ENCODE measurements around the gene PCK1.

Gene PCK1

DNA sequence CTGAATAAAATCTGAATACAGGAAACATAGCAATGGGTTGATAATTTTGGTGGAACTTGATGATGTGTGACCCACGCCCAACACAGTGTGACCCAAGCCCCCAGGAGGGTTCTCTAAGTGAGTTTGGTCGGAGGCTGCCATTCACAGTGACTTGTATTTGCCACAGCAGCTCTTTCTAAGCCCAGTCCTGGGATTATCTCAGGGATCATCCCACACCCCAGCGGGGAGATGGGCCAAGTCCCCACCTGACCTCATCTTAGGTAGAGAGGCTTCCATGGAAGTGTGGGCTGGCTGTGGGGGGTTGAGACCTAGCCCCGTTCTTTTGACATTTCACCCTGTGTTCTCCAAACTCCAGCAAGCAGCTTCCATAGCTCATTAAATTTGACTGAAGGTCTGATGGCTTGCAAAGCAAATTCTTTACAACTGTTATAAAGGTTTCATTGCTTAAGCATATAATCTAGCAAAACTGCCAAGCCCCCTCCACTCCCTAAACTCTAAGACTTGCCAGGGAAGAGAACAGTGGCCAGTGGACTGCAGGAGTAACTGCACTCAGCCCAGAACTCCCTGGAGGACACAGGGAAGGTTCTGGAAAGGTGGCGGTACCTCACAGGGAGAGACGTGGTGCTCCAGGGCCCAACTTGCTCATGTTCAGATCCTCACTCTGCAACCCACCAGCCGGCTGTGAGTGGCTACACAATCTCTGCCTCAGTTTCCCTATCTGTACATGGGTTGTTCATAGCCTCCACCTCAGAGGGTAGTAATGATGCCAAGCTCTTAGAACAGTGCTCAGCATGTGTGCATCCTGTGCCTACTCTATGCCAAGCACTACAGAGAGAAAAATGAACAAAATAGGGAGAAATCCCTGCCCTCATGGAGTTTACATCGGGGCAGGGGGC, 1.0 kb upstream of the PCK1 start:
- DNase-seq (ENCODE audit: low read depth) = no peak

GRCh38 chr20:57561356-57562279, 708 bp downstream of the PCK1 start:
- DNase-seq (ENCODE audit: low read depth) = no peak

DNA sequence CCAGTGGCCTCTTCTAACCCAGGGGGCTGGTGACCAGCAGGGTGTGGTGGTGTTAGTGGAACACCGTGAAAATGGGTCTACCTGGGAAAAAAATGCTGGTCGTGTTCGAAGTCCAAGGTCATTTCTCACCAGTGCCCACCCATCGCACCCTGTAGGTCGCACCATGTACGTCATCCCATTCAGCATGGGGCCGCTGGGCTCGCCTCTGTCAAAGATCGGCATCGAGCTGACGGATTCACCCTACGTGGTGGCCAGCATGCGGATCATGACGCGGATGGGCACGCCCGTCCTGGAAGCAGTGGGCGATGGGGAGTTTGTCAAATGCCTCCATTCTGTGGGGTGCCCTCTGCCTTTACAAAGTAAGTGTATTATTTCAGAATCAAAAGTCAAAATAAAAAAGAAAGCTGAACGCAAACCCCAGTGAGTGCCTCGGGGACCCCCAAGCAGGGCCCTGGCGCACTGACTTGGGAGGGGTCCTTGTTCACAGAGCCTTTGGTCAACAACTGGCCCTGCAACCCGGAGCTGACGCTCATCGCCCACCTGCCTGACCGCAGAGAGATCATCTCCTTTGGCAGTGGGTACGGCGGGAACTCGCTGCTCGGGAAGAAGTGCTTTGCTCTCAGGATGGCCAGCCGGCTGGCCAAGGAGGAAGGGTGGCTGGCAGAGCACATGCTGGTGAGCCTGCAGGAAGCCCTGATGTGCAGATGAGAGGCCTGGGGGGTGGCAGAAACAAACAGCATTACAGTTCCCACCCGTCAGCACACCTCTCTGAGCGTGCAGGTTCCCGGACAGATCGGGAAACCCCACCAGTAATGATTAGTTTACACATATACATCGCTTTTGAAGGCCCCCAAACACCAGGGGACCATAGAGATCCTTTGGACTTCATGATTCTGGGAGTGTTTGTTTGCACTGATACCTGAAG, 1.9 kb downstream of the PCK1 start:
- no peak for DNase-seq (ENCODE audit: low read depth)

DNA sequence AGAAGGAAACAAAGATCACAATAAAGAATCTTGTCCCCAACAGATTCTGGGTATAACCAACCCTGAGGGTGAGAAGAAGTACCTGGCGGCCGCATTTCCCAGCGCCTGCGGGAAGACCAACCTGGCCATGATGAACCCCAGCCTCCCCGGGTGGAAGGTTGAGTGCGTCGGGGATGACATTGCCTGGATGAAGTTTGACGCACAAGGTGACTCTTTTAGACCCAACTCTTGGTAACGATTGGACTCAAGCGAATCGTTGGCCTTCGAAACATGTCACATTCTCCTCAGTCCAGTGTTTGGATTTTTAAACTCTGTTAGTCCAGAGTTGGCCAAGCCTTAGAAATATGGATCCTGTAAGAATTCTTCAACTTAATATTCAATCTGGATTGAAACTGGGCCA, 2.6 kb downstream of the PCK1 start:
- no peak for DNase-seq (ENCODE audit: low read depth)

- no peak for DNase-seq (ENCODE audit: low read depth)
Observed at GRCh38 chr20:57564180-57564802, 3.4 kb downstream of the PCK1 start.

GRCh38 chr20:57564951-57565642, 4.2 kb downstream of the PCK1 start:
- no peak for DNase-seq (ENCODE audit: low read depth)

GRCh38 chr20:57566399-57566798, 5.5 kb downstream of the PCK1 start:
- DNase-seq (ENCODE audit: low read depth) = no peak

- DNase-seq (ENCODE audit: low read depth) = no peak
Observed at GRCh38 chr20:57566803-57567459, 6.0 kb downstream of the PCK1 start.

DNA sequence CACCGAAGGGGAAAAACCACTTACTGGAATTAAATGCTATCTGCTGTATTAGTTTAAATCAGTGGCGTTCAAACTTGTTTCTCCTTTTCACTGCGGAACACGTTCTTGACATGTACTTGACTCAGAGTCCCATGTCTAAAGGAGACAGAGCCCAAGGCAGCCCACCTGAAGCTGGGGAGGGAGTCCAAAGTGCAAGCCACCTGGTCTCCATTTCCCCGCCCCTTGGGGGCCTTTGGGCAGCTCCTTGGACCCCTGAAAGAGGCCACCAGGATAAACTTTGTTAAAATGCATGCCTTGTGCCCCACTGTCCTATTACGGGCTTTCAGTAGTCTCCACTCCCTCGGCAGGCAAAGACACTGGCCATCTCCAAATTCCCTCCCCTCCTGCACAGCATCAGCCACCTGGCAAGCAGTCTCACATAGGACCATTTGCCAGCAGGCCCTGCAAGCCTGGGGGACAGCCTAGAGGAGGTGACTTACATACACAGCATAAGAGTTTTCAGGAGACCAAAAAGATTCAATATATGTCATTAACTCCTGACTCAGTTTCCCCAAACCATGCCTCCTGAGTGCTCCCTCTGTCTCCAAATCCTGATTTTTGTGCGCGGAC, 6.7 kb downstream of the PCK1 start:
- no peak for DNase-seq (ENCODE audit: low read depth)

DNA sequence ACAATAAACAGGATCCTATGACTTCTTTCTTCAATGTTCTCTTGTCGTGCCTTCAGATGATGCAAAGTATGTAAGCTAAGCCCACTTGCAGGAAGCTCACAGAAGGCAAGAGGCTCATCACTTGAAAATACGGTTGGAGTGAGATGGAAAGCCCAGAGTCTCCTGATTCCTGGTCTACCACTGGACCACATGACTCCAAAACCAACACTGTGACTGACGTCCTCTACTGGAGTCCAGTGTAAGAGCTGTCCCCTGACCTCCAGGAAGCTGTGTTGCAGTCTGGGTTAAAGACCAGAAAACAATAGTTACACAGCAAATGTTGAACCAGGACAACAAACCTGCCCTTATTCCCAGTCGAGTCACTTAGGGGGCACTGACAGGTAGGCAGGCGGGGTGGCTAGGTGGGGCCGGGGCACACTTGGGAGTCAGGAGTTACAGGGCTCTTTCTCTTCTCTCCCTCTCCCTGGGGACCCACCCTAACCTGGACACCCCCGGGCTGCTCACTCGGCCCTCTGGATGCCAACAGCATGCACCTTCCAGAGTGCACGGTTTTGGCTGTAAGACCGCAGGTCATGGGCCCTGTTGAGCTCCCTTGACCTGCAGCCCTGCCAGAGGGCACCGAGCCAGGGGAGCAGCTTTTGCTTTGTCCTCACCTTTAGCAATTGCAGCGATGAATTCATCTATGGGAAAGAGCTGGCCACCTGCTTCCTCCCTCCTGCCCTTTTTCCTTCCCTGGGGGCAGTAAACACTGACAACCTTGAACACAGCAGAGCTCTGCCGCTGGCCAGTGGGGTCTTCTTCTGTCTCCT, 7.4 kb downstream of the PCK1 start:
- no peak for DNase-seq (ENCODE audit: low read depth)

GRCh38 chr20:57568960-57569359, 8.1 kb downstream of the PCK1 start:
- no peak for DNase-seq (ENCODE audit: low read depth)

DNA sequence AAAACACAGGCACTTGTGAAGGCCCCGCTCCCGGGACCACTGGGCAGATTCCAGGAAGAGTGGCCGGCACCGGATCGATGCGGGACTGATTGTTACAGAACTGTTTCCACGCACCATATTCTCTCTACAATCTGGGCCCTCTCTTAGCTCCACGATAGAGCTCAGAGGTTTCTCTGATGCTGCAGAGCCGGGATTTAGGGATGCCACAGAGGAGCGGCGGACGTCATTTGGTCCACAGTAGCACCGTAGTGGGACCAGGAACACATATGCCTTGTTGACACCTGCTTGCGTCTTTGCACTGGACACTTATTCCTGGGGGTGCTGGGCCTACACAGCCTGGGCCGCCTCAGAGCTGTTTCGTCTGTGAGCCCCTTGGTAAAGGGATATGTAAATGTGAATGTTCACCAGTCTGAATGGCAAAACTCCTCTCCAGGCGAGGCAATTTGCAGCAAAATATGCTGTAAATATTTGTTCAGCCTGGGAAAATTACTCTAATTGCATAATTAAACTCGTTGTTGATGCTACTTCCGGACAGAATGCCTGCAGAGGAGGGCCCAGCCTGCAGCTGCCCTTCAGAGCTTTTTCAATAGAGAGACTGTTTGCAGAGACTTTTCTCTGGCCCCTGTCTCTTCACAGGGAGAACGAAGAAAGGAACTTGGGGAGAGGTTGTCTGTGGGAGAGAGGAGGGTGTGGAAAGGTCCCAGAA, 9.4 kb downstream of the PCK1 start:
- DNase-seq (ENCODE audit: low read depth) = no peak

- no peak for DNase-seq (ENCODE audit: low read depth)
Observed at GRCh38 chr20:57570920-57571319, 10.0 kb downstream of the PCK1 start.

GRCh38 chr20:57571782-57572416, 11.0 kb downstream of the PCK1 start:
- DNase-seq (ENCODE audit: low read depth) = no peak

GRCh38 chr20:57573242-57573641, 12.3 kb downstream of the PCK1 start:
- DNase-seq (ENCODE audit: low read depth) = no peak

DNA sequence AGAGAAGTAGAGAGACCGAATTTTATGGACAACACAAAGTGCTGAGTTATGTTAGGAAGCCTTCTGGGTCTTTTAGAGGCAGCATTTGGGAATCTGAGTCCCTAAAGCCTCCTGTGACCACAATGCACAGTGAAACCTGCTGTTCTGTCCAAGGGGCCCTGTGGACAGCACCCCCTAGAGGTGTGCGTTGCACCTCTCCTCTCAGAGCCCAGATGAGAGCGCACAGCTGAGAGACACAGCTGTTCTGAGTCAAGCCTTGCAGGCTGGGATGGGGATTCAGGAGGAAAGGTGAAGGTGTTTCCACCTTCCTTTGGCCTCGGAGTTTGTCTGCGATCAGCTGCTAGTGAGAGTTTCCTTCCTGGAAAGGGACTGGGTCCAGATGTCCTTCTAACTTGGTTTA, 13.0 kb downstream of the PCK1 start:
- no peak for DNase-seq (ENCODE audit: low read depth)

- DNase-seq (ENCODE audit: low read depth) = no peak
Observed at GRCh38 chr20:57574954-57575353, 14.0 kb downstream of the PCK1 start.

DNA sequence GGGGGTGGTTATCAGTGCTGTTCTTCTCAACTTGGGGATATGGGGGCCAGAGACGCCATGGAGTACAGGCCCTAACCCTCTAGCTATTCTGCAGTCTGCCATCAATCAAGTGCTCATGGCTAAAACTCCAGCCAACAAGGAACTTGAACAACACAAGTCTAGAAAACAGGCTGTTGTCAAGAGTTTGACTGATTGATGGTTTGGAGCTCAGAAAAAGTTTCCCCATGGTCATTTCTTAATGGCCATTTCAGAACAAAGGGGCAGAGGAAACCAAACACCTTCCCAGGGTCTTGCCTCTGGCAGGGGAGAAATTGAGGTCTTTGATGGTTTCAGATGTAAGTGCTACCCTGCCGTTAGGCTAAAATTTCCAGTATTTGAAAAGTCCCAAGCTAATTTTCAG, 15.1 kb downstream of the PCK1 start:
- DNase-seq (ENCODE audit: low read depth) = no peak

All from iris pigment epithelial cell (primary cell).